Stimulated activated CD8-positive, alpha-beta memory T cell treated with anti-CD3 and anti-CD28 coated beads, Interleukin-12 subunit alpha, Interleukin-12 subunit beta, amount 100 ng/mL, for 4 hours (primary cell): ENCODE results near the gene STK32C.
"Not testable (repeated sequence)": the region's sequence is repeated elsewhere in the genome, so short reads cannot be mapped to it uniquely, and the experiment has no call there.

Source experiments
- DNase-seq: peaks from one replicate; pipeline ENCODE4 v3.0.0-alpha.2; 2020; ENCODE audit warnings: low read depth

Gene STK32C

DNA sequence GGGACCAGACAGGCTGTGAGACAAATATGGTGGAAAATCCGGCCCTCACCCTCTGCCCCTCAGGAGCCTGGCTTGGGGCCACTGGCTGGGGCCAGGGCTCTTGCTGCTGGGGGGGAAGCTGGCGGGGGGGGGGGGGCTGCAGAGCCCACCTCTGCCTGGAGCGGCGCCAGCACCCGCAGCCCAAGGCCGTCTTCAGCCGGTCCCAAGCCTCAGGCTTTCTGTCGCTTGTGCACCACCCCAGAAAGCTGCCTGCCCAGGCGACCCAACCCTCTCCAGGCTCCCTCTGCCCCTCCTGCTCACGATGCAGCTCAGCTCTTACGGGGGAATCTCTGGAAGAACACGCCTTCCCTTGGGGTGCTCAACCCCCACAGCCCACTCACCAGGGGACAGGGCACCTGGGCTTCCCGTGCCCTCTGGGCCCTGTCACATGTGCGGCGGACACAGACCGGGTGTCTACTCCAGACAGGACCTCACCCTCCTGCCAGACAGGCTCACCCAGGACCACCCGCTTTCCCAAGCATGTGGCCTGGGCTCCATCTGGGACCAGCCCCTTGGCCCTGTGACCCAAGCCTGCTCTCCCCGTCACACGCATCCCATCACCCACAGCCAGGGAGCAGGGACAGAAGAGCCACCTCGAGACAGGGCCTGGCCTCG, 77.1 kb downstream of the STK32C start:
- no peak for DNase-seq

DNA sequence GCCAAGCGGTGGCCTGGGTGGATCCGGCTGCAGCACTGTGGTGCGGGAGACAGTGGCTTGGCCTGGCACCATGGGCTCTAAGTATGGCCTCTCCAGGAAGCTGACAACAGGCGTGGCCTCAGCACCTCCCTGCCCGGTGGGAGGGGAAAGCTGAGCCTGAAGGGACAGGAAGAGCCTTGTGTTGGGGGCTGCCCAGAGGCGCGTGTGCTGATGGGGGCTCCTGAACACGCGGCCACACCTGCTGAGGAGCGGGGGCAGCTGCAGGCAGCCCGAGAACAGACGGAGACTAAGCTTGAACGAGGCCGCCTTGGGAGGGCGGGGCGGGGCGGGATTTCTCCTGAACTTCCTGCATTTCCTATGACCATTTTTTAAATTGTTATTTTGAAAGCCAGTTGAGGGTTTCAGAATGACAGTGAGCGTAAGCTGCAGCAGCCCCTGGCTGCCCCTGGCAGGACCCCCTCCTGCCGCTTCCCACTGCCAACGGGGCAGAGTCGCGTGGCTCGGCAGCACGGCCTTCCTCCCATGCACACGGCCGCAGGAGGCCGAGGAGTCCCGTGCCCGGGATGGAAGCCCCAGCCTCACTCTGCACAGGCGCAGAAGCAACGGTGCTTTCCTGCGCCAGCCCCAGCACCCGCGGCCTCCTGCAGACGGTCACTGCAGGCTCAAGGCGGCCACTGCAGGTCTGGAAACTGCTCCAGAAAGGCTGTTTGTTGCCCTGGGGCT, 77.8 kb downstream of the STK32C start:
- DNase-seq: no peak

DNA sequence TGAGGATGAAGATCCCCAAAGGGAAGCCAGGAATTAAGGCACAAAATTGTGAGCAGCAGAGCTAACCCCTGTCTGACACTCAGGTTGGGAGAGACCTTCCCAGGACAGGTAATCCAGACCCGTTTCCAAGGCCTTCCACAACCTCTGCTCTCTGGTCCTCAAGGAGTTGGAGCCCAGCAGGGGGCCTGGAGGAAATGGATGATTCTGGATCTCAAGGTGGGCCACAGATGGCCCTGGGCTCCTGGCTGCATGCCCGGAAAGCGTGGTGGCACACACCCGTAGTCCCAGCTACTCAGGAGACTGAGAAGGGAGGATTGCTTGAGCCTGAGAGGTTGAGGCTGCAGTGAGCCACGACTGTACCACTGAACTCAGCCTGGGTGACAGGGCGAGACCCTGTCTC, 78.7 kb downstream of the STK32C start:
- no peak for DNase-seq

- no peak for DNase-seq
These were observed 79.1 kb downstream of the STK32C start for GRCh38 chr10:132228616-132229015.

DNA sequence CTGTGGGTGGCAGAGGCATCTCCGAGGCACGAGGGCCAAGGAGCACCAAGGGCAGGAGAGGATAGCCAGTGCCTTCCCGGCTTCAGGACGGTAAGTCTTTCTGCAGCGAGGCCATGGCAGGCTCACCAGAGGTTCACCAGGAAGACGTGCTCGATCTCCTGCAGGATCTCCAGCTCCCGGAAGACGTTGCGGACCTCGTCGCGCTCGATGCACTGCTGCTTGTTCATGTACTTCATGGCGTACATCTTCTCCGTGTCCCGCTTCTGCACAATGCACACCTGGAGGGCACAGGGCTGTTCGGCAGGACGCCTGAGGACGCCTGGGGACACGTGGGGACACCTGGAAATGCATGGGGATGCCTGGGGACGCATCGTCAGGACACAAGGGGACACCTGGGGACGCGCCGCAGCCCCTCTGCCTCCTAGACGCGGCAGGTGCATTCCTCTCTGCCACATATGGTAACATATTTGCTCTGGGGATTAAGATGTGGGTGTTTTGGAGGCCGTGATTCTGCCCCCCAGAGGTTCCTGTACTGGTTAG, 79.8 kb downstream of the STK32C start:
- no peak for DNase-seq

DNA sequence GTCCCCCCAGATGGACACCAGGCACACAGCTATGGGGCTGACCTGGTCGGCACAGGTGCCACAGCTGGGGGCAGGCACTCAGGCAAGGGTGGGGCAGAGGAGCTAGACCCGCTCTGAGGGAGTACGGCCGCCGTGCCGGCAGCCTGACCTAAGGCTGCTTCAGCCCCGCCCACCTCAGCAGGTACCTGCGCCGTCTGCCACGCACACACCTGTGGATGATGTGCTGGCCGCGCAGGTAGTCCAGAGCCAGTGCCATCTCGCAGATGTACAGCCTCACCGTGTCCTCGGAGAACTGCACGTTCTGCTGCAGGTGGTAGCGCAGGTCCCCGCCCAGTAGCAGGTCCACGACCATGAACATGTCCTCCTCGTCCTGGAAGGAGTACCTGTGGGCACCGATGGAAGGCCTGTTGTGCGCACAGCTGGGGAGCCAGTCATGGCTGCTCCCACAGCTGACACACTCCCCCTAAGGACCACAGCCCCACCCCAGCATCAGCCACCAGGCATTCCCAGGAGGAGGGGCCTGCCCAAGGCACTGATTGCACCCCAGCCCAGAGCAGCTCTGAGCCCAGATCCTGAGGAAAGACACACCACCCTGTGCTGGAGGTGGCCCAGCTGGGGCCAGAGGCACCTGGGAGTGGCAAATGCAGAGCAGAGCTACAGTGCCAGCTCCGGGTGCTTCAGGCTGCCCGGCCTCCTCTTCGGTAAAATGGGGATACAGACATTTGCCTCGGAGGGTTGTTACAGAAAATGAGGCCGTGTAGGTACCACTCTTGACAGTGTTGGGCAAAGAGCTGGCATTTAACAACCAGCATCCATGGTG, 81.0 kb downstream of the STK32C start:
- DNase-seq: no peak

DNA sequence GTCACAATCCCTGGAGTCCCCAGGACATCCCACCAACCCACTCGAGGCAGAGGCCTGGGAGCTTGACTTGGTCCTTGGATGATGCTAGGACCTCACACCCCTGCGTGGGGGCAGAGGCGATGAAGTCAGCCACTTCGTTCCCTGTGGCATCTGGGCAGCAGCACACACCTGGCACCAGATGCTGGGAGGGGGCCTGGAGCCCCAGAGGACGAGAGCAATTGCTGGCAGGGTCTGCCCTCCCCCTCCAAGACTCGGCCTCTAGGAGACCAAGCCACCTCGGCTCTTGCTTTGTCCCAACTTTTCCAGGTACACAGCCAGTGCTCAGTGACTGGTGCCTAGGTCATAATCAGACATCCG, 81.9 kb downstream of the STK32C start:
- DNase-seq: no peak

- DNase-seq: no peak
These were observed 82.5 kb downstream of the STK32C start for GRCh38 chr10:132225073-132225848.

- no peak for DNase-seq
These were observed 83.2 kb downstream of the STK32C start for GRCh38 chr10:132224343-132225072.

- no peak for DNase-seq
These were observed 84.0 kb downstream of the STK32C start for GRCh38 chr10:132223611-132224342.

DNA sequence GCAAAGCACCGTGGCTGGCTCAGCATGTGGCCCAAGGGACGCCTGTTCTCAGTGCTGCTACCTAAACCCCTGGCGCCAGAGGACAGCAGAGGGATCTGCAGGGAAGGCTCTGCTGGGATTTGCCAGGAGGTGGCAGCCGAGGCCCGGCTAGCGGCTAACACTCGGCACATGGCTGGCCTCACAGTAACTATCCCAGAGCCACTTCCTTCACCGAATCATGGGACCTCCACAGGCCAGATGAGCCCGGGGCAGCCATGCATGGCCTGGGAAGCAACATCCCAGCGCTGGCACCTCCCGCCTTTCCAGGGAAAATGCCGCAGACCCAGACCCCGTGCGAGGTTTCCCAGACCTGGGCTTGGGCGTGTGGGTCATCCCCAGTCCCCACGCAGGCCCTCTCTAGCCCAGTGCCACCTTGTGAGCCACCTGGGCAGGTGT, 84.6 kb downstream of the STK32C start:
- DNase-seq: peak; percentile 27

- DNase-seq: no peak
These were observed 85.0 kb downstream of the STK32C start for GRCh38 chr10:132222726-132223125.

DNA sequence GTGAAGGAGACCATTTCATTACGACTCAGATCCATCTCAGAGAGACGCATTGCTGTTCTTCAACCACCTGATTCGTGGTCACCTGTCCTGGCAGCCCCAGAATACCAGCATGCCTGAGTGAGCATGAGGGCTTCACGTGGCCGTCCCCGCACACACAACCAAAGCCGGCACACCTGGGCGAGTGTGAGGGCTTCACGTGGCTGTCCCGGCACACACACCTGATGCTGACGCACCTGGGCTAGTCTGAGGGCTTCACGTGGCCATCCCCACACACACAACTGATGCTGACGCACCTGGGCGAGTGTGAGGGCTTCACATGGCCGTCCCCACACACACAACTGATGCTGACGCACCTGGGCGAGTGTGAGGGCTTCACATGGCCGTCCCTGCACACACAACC, 86.8 kb downstream of the STK32C start:
- DNase-seq: not testable (repeated sequence)

DNA sequence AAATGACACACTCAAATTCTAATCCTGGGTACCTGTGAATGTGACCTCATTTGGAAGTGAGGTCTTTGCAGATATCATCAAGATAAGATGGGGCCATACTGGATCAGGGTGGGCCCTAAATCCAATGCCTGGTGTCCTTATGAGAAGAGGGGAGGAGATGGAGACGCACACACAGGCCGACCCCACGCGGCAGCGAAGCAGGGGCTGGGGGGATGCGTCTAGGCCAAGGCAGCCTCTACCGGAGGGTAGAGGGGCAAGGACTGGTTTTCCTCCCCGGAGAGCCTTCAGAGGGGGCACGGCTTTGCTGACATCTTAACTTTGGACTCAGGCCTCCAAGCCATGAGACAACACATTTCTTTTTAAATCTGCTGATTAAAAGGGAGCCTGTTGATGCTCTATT, 87.7 kb downstream of the STK32C start:
- DNase-seq: no peak

- DNase-seq: no peak
These were observed 88.3 kb downstream of the STK32C start for GRCh38 chr10:132219486-132219885.

GRCh38 chr10:132216441-132216840, 91.3 kb downstream of the STK32C start:
- DNase-seq: not testable (repeated sequence)

DNA sequence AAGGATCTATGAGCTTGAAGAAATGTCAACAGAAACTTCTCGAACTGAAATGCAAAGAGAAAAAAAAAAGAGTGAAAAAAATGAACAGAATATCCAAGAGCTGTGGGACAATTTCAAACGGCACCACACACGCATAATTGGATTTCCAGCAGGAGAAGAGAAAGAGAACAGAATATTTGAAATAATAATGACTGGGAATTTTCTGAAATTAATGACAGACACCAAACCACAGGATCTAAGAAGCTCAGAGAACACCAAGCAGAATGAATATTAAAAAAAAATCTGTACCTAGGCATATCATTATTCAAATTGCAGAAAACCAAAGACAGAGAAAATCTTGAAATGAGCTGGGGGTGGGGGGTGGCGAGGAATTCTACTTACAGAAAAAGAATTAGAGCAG, 93.8 kb downstream of the STK32C start:
- no peak for DNase-seq

DNA sequence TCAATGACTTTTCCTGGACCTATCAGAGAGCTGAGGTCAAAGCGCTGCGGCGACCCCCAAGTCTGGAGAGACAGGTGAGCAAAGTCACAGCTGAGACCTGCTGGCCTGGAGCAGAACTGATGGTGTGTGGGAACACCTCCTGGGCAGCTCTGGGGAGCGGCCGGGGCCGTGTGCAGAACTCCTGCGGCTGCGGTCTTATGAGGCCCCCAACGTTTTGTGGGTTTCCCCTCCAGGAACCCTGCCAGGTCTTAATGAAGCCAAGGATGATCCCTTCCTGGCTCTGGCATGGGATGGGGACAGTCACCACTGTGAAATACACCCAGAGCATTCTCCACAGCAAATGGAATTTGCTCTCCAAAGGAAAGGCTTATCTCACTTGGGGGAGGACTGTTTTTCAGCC, 94.9 kb downstream of the STK32C start:
- no peak for DNase-seq

- no peak for DNase-seq
These were observed 96.5 kb downstream of the STK32C start for GRCh38 chr10:132211246-132211645.

GRCh38 chr10:132210766-132211165, 97.0 kb downstream of the STK32C start:
- no peak for DNase-seq
